GM12878 (cell line): Measurements from ENCODE around the gene SLAMF1. TPM values are rescaled to one million over a fixed set of nuclear protein-coding genes. Genes with fewer than 3 reads are reported as not detected.

Source experiments
- BACH1 ChIP-seq: fragments of 450-650 bp; IDR thresholded peaks from 2 replicates; pipeline ENCODE4 v1.6.1; 2017; ENCODE audit warnings: mild to moderate bottlenecking, borderline replicate concordance
- ELK1 ChIP-seq: IDR thresholded peaks from 2 replicates; pipeline ENCODE4 v1.6.1; 2012; ENCODE audit warnings: low read depth, low read length, improper control_type of control experiment
- NFYA ChIP-seq: IDR thresholded peaks from 2 replicates; pipeline ENCODE4 v1.6.1; 2011; ENCODE audit warnings: low read depth, mild to moderate bottlenecking, low read length, improper control_type of control experiment, borderline replicate concordance
- POLR2AphosphoS5 ChIP-seq: IDR thresholded peaks from 2 replicates; pipeline ENCODE4 v1.6.1; 2011; ENCODE audit warnings: mild to moderate bottlenecking, low read length, inconsistent platforms
- RUNX3 ChIP-seq: IDR thresholded peaks from 2 replicates; pipeline ENCODE4 v1.6.1; 2012; ENCODE audit warnings: low read length, inconsistent platforms
- SKIL ChIP-seq: fragments of 450-650 bp; IDR thresholded peaks from 2 replicates; pipeline ENCODE4 v1.6.1; 2017; ENCODE audit warnings: mild to moderate bottlenecking, low read depth, inconsistent platforms; ENCODE audit not compliant: poor library complexity, severe bottlenecking
- SMARCA5 ChIP-seq: fragments of 450-650 bp; IDR thresholded peaks from 2 replicates; pipeline ENCODE4 v1.6.1; 2017; ENCODE audit warnings: mild to moderate bottlenecking
- SRF ChIP-seq, 2 experiments: IDR thresholded peaks; 2 replicates each; pipeline ENCODE4 v1.6.1; 2011; ENCODE audit warnings: low read depth in 2 of 2, low read length in 2 of 2, mild to moderate bottlenecking in 1 of 2, moderate library complexity in 1 of 2
- STAT1 ChIP-seq: fragments of 450-650 bp; conservative IDR thresholded peaks from 2 replicates; pipeline ENCODE4 v1.6.1; 2014; ENCODE audit warnings: antibody characterized with exemption, mild to moderate bottlenecking
- WRNIP1 ChIP-seq: IDR thresholded peaks from 2 replicates; pipeline ENCODE4 v1.6.1; 2011; ENCODE audit warnings: low read depth, low read length, improper control_type of control experiment, borderline replicate concordance
- ZBTB40 ChIP-seq: fragments of 450-650 bp; IDR thresholded peaks from 2 replicates; pipeline ENCODE4 v1.6.1; 2016; ENCODE audit warnings: mild to moderate bottlenecking, moderate library complexity, borderline replicate concordance
- ZNF274 ChIP-seq: IDR thresholded peaks from one replicate; pipeline ENCODE4 v1.8.0; 2011; ENCODE audit not compliant: insufficient read length, insufficient read depth
- ZNF384 ChIP-seq: IDR thresholded peaks from 2 replicates; pipeline ENCODE4 v1.6.1; 2012; ENCODE audit warnings: low read depth, mild to moderate bottlenecking, low read length, improper control_type of control experiment, borderline replicate concordance
- ZNF592 ChIP-seq: fragments of 450-650 bp; IDR thresholded peaks from 2 replicates; pipeline ENCODE4 v1.6.1; 2017; ENCODE audit warnings: mild to moderate bottlenecking, moderate library complexity
- ZNF622 ChIP-seq: fragments of 450-650 bp; IDR thresholded peaks from 2 replicates; pipeline ENCODE4 v1.6.1; 2017; ENCODE audit warnings: mild to moderate bottlenecking, inconsistent platforms
- polyA plus RNA-seq, 11 experiments: library from polyadenylated mRNA; depleted of rRNA in 4 of 11; unstranded in 6 of 11; stranded (reverse) in 5 of 11; fragments of >200 nt; fragmentation: Nextera tagmentation in 4 of 11; fragmentation: Illumina TruSeq in 1 of 11; extraction: Ambion mirVana in 4 of 11; extraction: Trizol in 1 of 11; gene quantifications; 1 replicate in 1 of 11; 2 replicates in 10 of 11; pipeline versions ENCODE4 v1.2.1 to v1.2.3, GENCODE V29; 2011 to 2016; ENCODE audit warnings: inconsistent platforms in 2 of 11, missing spikeins in 2 of 11, low read depth in 1 of 11
- total RNA-seq, 4 experiments: library from RNA; depleted of rRNA in 3 of 4; stranded (reverse); fragments of >200 nt in 3 of 4; fragmentation: Illumina TruSeq in 1 of 4; extraction: Trizol in 1 of 4; gene quantifications; 2 replicates each; pipeline versions ENCODE4 v1.2.1 to v1.2.3, GENCODE V29; 2013 to 2021
- TF ChIP-seq, protein P1 (sequence below): fragments of 450-650 bp; IDR thresholded peaks from 2 replicates; pipeline ENCODE4 v1.6.1; 2016; ENCODE audit warnings: mild to moderate bottlenecking

The SLAMF1 gene
- total and polyA plus RNA-seq, 10 of the 15 experiments (the other 5 are each of a cell fraction or from before 2014, with no cell fraction given) = 87.3 to 260 (median 131) TPM

- TF ChIP-seq ELK1 (no peak), NFYA (no peak), BACH1 (0 out of 2 replicates have a peak, but pooled peaks have one; percentile 36), RUNX3 (peak; percentile 63; the same call in 1 of the 2 replicates), ZNF622 (no peak), STAT1 (no peak), SRF (IDR thresholded peaks at IDR 0.05; ENCODE audit: low read depth in 2 of 2, low read length in 2 of 2) (no peak), ZNF592 (no peak), ZBTB40 (no peak), SMARCA5 (no peak), ZNF384 (no peak), ZNF274 (no peak), SKIL (no peak), WRNIP1 (peak; percentile 47; the same call in 1 of the 2 replicates), POLR2AphosphoS5 (peak; percentile 80)
- TF ChIP-seq, protein P1, sequence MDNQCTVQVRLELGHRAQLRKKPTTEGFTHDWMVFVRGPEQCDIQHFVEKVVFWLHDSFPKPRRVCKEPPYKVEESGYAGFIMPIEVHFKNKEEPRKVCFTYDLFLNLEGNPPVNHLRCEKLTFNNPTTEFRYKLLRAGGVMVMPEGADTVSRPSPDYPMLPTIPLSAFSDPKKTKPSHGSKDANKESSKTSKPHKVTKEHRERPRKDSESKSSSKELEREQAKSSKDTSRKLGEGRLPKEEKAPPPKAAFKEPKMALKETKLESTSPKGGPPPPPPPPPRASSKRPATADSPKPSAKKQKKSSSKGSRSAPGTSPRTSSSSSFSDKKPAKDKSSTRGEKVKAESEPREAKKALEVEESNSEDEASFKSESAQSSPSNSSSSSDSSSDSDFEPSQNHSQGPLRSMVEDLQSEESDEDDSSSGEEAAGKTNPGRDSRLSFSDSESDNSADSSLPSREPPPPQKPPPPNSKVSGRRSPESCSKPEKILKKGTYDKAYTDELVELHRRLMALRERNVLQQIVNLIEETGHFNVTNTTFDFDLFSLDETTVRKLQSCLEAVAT = peak; percentile 39
Measured at GRCh38 chr1:160645386-160646130, 1.3 kb downstream of the SLAMF1 start (continued).
